ENCODE measurements around the gene EML2.

EML2 gene

DNA sequence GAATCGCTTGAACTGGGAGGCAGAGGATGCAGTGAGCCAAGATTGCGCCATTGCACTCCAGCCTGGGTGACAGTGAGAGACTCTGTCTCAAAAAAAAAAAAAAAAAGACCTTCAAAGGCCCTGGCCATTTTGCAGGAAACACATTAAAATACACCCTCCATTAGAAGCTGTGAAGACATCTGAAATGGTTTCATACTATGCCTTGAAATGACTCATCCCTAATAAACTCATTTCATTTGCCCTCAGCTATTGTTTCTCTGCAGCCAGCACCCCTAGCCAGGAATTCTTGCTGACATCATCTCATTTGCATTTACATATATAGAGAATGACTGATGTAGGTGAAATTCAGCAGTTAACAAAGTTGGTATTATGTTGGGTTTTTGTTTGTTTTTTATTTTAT is 8.7 kb downstream of the EML2 start (continued):
- TF ChIP-seq ZNF555 (tag by site-specific recombination; conservative IDR thresholded peaks at IDR 0.05) (no peak), ZNF341 (tag by site-specific recombination; IDR thresholded peaks at IDR 0.05; ENCODE audit: low read depth) (no peak), ZNF423 (tag by site-specific recombination; IDR thresholded peaks at IDR 0.05) (no peak), SCRT2 (tag by site-specific recombination; IDR thresholded peaks at IDR 0.05) (no peak), ZNF843 (tag by site-specific recombination; IDR thresholded peaks at IDR 0.05) (no peak), RBAK (tag by site-specific recombination; IDR thresholded peaks at IDR 0.05) (no peak), ZNF292 (tag by site-specific recombination; IDR thresholded peaks at IDR 0.05; ENCODE audit: borderline replicate concordance, low read depth) (no peak), ZNF623 (tag by site-specific recombination; IDR thresholded peaks at IDR 0.05) (no peak), ZNF48 (tag by site-specific recombination; IDR thresholded peaks at IDR 0.05) (no peak), ZNF133 (tag by site-specific recombination; IDR thresholded peaks at IDR 0.05) (no peak), ZNF138 (tag by site-specific recombination; IDR thresholded peaks at IDR 0.05; ENCODE audit: borderline replicate concordance) (no peak), ZNF707 (tag by site-specific recombination; IDR thresholded peaks at IDR 0.05) (no peak), ZFP41 (tag by site-specific recombination; IDR thresholded peaks at IDR 0.05; ENCODE audit: borderline replicate concordance) (no peak), ZNF473 (tag by site-specific recombination; IDR thresholded peaks at IDR 0.05) (no peak), ZNF501 (tag by site-specific recombination; IDR thresholded peaks at IDR 0.05) (no peak), ZNF837 (tag by site-specific recombination; IDR thresholded peaks at IDR 0.05) (no peak), KLF8 (tag by site-specific recombination; IDR thresholded peaks at IDR 0.05) (peak; percentile 59; the same call in 1 of the 2 replicates), ZNF155 (tag by site-specific recombination; IDR thresholded peaks at IDR 0.05) (no peak), GFI1B (tag by site-specific recombination; IDR thresholded peaks at IDR 0.05) (no peak), ZNF248 (tag by site-specific recombination; IDR thresholded peaks at IDR 0.05) (no peak), ZNF600 (tag by site-specific recombination; IDR thresholded peaks at IDR 0.05) (no peak), ZSCAN16 (tag by site-specific recombination; IDR thresholded peaks at IDR 0.05) (no peak), ZNF629 (tag by site-specific recombination; IDR thresholded peaks at IDR 0.05) (peak; percentile 86)
- TF ChIP-seq, protein P1, sequence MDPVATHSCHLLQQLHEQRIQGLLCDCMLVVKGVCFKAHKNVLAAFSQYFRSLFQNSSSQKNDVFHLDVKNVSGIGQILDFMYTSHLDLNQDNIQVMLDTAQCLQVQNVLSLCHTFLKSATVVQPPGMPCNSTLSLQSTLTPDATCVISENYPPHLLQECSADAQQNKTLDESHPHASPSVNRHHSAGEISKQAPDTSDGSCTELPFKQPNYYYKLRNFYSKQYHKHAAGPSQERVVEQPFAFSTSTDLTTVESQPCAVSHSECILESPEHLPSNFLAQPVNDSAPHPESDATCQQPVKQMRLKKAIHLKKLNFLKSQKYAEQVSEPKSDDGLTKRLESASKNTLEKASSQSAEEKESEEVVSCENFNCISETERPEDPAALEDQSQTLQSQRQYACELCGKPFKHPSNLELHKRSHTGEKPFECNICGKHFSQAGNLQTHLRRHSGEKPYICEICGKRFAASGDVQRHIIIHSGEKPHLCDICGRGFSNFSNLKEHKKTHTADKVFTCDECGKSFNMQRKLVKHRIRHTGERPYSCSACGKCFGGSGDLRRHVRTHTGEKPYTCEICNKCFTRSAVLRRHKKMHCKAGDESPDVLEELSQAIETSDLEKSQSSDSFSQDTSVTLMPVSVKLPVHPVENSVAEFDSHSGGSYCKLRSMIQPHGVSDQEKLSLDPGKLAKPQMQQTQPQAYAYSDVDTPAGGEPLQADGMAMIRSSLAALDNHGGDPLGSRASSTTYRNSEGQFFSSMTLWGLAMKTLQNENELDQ (tag by site-specific recombination; IDR thresholded peaks at IDR 0.05; ENCODE audit: low read depth), result no peak
- TF ChIP-seq, protein P2, sequence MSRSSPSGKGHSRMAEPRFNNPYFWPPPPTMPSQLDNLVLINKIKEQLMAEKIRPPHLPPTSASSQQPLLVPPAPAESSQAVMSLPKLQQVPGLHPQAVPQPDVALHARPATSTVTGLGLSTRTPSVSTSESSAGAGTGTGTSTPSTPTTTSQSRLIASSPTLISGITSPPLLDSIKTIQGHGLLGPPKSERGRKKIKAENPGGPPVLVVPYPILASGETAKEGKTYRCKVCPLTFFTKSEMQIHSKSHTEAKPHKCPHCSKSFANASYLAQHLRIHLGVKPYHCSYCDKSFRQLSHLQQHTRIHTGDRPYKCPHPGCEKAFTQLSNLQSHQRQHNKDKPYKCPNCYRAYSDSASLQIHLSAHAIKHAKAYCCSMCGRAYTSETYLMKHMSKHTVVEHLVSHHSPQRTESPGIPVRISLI (tag by site-specific recombination; IDR thresholded peaks at IDR 0.05), result peak; percentile 73; the same call in 1 of the 2 replicates
- TF ChIP-seq, protein P3, sequence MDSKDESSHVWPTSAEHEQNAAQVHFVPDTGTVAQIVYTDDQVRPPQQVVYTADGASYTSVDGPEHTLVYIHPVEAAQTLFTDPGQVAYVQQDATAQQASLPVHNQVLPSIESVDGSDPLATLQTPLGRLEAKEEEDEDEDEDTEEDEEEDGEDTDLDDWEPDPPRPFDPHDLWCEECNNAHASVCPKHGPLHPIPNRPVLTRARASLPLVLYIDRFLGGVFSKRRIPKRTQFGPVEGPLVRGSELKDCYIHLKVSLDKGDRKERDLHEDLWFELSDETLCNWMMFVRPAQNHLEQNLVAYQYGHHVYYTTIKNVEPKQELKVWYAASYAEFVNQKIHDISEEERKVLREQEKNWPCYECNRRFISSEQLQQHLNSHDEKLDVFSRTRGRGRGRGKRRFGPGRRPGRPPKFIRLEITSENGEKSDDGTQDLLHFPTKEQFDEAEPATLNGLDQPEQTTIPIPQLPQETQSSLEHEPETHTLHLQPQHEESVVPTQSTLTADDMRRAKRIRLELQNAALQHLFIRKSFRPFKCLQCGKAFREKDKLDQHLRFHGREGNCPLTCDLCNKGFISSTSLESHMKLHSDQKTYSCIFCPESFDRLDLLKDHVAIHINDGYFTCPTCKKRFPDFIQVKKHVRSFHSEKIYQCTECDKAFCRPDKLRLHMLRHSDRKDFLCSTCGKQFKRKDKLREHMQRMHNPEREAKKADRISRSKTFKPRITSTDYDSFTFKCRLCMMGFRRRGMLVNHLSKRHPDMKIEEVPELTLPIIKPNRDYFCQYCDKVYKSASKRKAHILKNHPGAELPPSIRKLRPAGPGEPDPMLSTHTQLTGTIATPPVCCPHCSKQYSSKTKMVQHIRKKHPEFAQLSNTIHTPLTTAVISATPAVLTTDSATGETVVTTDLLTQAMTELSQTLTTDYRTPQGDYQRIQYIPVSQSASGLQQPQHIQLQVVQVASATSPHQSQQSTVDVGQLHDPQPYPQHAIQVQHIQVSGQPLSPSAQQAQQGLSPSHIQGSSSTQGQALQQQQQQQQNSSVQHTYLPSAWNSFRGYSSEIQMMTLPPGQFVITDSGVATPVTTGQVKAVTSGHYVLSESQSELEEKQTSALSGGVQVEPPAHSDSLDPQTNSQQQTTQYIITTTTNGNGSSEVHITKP (tag by site-specific recombination; IDR thresholded peaks at IDR 0.05), result peak; percentile 88
- TF ChIP-seq, protein P4, sequence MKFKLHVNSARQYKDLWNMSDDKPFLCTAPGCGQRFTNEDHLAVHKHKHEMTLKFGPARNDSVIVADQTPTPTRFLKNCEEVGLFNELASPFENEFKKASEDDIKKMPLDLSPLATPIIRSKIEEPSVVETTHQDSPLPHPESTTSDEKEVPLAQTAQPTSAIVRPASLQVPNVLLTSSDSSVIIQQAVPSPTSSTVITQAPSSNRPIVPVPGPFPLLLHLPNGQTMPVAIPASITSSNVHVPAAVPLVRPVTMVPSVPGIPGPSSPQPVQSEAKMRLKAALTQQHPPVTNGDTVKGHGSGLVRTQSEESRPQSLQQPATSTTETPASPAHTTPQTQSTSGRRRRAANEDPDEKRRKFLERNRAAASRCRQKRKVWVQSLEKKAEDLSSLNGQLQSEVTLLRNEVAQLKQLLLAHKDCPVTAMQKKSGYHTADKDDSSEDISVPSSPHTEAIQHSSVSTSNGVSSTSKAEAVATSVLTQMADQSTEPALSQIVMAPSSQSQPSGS (tag by site-specific recombination; IDR thresholded peaks at IDR 0.05; ENCODE audit: low read depth), result peak; percentile 65
- TF ChIP-seq, protein P5, sequence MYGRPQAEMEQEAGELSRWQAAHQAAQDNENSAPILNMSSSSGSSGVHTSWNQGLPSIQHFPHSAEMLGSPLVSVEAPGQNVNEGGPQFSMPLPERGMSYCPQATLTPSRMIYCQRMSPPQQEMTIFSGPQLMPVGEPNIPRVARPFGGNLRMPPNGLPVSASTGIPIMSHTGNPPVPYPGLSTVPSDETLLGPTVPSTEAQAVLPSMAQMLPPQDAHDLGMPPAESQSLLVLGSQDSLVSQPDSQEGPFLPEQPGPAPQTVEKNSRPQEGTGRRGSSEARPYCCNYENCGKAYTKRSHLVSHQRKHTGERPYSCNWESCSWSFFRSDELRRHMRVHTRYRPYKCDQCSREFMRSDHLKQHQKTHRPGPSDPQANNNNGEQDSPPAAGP (tag by site-specific recombination; IDR thresholded peaks at IDR 0.05), result no peak
- TF ChIP-seq, protein P6, sequence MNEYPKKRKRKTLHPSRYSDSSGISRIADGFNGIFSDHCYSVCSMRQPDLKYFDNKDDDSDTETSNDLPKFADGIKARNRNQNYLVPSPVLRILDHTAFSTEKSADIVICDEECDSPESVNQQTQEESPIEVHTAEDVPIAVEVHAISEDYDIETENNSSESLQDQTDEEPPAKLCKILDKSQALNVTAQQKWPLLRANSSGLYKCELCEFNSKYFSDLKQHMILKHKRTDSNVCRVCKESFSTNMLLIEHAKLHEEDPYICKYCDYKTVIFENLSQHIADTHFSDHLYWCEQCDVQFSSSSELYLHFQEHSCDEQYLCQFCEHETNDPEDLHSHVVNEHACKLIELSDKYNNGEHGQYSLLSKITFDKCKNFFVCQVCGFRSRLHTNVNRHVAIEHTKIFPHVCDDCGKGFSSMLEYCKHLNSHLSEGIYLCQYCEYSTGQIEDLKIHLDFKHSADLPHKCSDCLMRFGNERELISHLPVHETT (tag by site-specific recombination; IDR thresholded peaks at IDR 0.05), result peak; percentile 63; the same call in 1 of the 2 replicates
- TF ChIP-seq, protein P7, sequence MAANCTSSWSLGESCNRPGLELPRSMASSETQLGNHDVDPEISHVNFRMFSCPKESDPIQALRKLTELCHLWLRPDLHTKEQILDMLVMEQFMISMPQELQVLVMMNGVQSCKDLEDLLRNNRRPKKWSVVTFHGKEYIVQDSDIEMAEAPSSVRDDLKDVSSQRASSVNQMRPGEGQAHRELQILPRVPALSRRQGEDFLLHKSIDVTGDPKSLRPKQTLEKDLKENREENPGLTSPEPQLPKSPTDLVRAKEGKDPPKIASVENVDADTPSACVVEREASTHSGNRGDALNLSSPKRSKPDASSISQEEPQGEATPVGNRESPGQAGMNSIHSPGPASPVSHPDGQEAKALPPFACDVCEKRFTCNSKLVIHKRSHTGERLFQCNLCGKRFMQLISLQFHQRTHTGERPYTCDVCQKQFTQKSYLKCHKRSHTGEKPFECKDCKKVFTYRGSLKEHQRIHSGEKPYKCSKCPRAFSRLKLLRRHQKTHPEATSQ (tag by site-specific recombination; IDR thresholded peaks at IDR 0.05), result no peak
